Measurements from ENCODE around the gene SIRT6. TPM values are rescaled to one million over a fixed set of nuclear protein-coding genes. Genes with fewer than 3 reads are reported as not detected.
"Not testable (repeated sequence)": the region's sequence is repeated elsewhere in the genome, so short reads cannot be mapped to it uniquely, and the experiment has no call there.

Gene SIRT6
- total RNA-seq, 3 donors from 2014 or later: 21.5 to 29.8 (median 25.6) TPM

- no peaks in the 10 kb centered on the region for H3K9me3 ChIP-seq
- intact Hi-C loops (cut with DNase I; ENCODE audit: low total_unique reads): no loop called here
- H3K27me3 ChIP-seq: peaks cover 0 to 12% of the 10 kb centered on the region in 2 donors
- TF ChIP-seq POLR2A (IDR thresholded peaks at IDR 0.05) (no peak), CTCF (IDR thresholded peaks at IDR 0.05) (no peak), POLR2AphosphoS5 (IDR thresholded peaks at IDR 0.05) (no peak)
- H3K4me3 ChIP-seq: no peak overlapping the region
- DNase-seq (ENCODE audit: low spot score in 2 of 2): no peak
- no peak overlapping the region for H3K27ac ChIP-seq
- H3K36me3 ChIP-seq: no peaks in the 10 kb centered on the region
- H3K4me1 ChIP-seq: no peaks in the 10 kb centered on the region
Measured at GRCh38 chr19:4164262-4164661, 18.1 kb downstream of the SIRT6 start.

DNA sequence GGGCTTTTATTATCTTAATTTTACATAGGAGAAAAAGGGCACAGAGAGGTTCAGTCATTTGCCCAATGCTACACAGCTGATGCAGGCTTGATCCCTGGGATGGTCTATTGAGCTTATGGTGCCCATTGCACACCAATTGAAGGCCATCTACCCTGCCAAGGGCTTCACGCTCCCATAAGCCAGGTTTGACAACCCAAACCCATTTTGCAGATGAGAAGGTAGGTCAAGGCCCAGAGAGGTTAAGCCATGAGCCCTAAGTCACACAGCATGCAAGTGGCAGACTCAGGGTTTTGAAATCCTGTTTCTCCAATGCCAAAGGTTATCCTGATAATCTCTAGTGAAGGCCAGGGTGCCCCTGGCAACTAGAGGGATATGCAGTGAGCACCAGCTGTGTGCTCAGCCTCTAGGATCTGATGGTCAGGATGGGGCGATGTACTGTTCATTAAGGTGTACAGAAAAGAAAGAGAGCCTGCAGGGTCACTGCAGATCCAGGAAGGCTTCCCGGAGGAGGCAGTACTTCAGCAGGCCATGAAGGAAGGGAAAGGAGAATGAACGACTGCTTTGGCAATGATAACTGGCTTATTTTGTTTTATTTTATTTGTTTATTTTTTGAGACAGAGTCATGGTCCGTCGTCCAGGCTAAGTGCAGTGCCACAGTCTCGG, 20.8 kb downstream of the SIRT6 start:
- intact Hi-C loops (cut with DNase I; ENCODE audit: low total_unique reads): no loop called here
- Histone ChIP-seq H3K4me1 (no peaks in the 10 kb centered on the region), H3K27me3 (peaks cover 0 to 4% of the 10 kb centered on the region in 2 donors), H3K36me3 (no peaks in the 10 kb centered on the region), H3K9me3 (no peaks in the 10 kb centered on the region), H3K4me3 (no peak overlapping the region), H3K27ac (no peak overlapping the region)
- no peak for DNase-seq (ENCODE audit: low spot score in 2 of 2)
- TF ChIP-seq POLR2A (IDR thresholded peaks at IDR 0.05): no peak
- no peak for TF ChIP-seq POLR2AphosphoS5 (IDR thresholded peaks at IDR 0.05)
- no peak for TF ChIP-seq CTCF (IDR thresholded peaks at IDR 0.05)

DNA sequence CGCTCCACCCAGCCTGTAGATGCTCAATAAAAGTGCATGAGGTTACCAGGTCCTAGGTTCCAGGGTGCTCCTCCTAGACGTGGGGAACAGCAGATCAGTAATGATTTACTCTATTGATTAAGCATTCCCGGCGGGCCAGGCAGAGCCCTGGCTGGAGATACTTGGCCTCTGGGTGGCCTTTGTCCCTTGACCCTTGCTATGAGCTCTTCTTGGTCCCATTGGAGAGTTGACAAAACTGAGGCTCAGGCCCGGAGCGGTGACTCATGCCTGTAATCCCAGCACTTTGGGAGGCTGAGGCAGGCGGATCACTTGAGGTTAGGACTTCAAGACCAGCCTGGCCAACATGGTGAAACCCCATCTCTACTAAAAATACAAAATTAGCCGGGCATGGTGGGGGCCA, 24.4 kb downstream of the SIRT6 start:
- not testable (repeated sequence) for H3K4me3 ChIP-seq; H3K4me1 ChIP-seq; H3K9me3 ChIP-seq; H3K27ac ChIP-seq; H3K36me3 ChIP-seq; DNase-seq (ENCODE audit: low spot score in 2 of 2)
- intact Hi-C loops (cut with DNase I; ENCODE audit: low total_unique reads): loop anchor here (10.0 kb wide), 1 partner anchor 1593 kb away; no protein-coding TSS in a partner anchor
- H3K27me3 ChIP-seq: peaks cover 0 to 17% of the 10 kb centered on the region in 2 donors

- TF ChIP-seq CTCF (IDR thresholded peaks at IDR 0.05): no peak
- Histone ChIP-seq H3K27me3 (peaks cover 0 to 19% of the 10 kb centered on the region in 2 donors), H3K9me3 (no peaks in the 10 kb centered on the region), H3K36me3 (no peaks in the 10 kb centered on the region), H3K4me1 (no peaks in the 10 kb centered on the region), H3K27ac (no peak overlapping the region), H3K4me3 (no peak overlapping the region)
- intact Hi-C loops (cut with DNase I; ENCODE audit: low total_unique reads): loop anchor here (10.0 kb wide), 1 partner anchor 1592 kb away; no protein-coding TSS in a partner anchor
- no peak for DNase-seq (ENCODE audit: low spot score in 2 of 2)
Measured at GRCh38 chr19:4157164-4157563, 25.2 kb downstream of the SIRT6 start.

DNA sequence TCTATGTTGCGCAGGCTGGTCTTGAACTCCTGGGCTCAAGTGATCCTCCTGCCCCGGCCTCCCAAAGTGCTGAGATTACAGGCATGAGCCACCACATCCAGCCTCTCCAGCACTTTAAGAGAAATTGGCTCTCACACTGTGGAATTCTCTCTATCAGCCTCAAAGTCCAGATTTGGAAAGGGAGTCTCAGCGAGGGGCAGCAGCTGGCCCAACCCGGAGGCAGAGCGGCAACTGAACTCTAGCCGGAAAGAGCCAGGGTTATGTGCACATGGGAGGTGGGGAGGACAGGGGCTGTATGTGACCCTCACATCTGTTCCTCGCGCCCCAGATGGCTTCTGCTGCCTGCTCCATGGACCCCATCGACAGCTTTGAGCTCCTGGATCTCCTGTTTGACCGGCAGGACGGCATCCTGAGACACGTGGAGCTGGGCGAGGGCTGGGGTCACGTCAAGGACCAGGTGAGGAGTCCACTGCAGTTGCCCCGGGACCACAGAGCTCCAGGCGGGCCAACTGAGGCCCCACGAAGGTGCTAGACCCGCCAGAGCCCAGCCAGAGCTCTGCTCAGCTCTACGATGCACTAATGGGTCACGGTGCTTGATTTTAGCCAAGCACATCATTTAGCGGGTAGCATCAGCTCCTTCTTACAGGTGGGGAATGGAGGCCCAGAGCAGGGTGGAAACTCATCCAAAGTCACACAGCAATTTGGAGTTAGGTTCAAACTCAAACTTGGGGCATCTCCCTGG, 27.6 kb downstream of the SIRT6 start:
- no peak for TF ChIP-seq POLR2A (IDR thresholded peaks at IDR 0.05)
- no peak for TF ChIP-seq POLR2AphosphoS5 (IDR thresholded peaks at IDR 0.05)
- TF ChIP-seq CTCF (IDR thresholded peaks at IDR 0.05): no peak
- H3K27ac ChIP-seq: no peak overlapping the region
- no peaks in the 10 kb centered on the region for H3K9me3 ChIP-seq
- no peak overlapping the region for H3K4me3 ChIP-seq
- intact Hi-C loops (cut with DNase I; ENCODE audit: low total_unique reads): loop anchor here (10.0 kb wide), 1 partner anchor 1590 kb away; no protein-coding TSS in a partner anchor
- no peaks in the 10 kb centered on the region for H3K36me3 ChIP-seq
- H3K4me1 ChIP-seq: no peaks in the 10 kb centered on the region
- no peak for DNase-seq (ENCODE audit: low spot score in 2 of 2)
- peaks cover 0 to 22% of the 10 kb centered on the region in 2 donors for H3K27me3 ChIP-seq
